H1 (cell line): ENCODE measurements around the gene ARHGEF1. TPM values are rescaled to one million over a fixed set of nuclear protein-coding genes. Genes with fewer than 3 reads are reported as not detected.

Source experiments
- BACH1 ChIP-seq: IDR thresholded peaks from 2 replicates; pipeline ENCODE4 v1.6.1; 2012; ENCODE audit warnings: low read length, improper control_type of control experiment
- CHD2 ChIP-seq: IDR thresholded peaks from 2 replicates; pipeline ENCODE4 v1.6.1; 2012; ENCODE audit warnings: low read length, improper control_type of control experiment
- FOSL1 ChIP-seq: IDR thresholded peaks from 2 replicates; pipeline ENCODE4 v1.6.1; 2011; ENCODE audit warnings: mild to moderate bottlenecking, low read depth, low read length, moderate library complexity; ENCODE audit not compliant: insufficient read depth
- KDM1A ChIP-seq: fragments of 200-600, 300-600 bp; sonication (generic); IDR thresholded peaks from 2 replicates; pipeline ENCODE4 v1.7.1; 2016; ENCODE audit warnings: mild to moderate bottlenecking, low read length, borderline replicate concordance
- MAFK ChIP-seq: IDR thresholded peaks from 2 replicates; pipeline ENCODE4 v1.6.1; 2012; ENCODE audit warnings: low read depth, mild to moderate bottlenecking, improper control_type of control experiment, low read length
- SIRT6 ChIP-seq: IDR thresholded peaks from one replicate; pipeline ENCODE4 v1.7.1; 2012; ENCODE audit warnings: low read length, inconsistent platforms
- TAF1 ChIP-seq: IDR thresholded peaks from 2 replicates; pipeline ENCODE4 v1.6.1; 2011; ENCODE audit warnings: mild to moderate bottlenecking, low read depth, low read length
- TAF7 ChIP-seq: optimal IDR thresholded peaks from 2 replicates; pipeline ENCODE3; 2011; ENCODE audit warnings: low read depth, mild to moderate bottlenecking, inconsistent platforms, low read length, moderate library complexity, borderline replicate concordance
- TBP ChIP-seq: IDR thresholded peaks from 2 replicates; pipeline ENCODE4 v1.6.1; 2011; ENCODE audit warnings: low read depth, low read length, improper control_type of control experiment
- TEAD4 ChIP-seq: IDR thresholded peaks from 2 replicates; pipeline ENCODE4 v1.6.1; 2012; ENCODE audit warnings: low read depth, low read length, inconsistent platforms, mixed read lengths
- polyA plus RNA-seq, 7 experiments: library from polyadenylated mRNA; depleted of rRNA in 3 of 7; stranded (reverse) in 5 of 7; unstranded in 2 of 7; fragments of >200 nt in 5 of 7; fragments of 200-250 nt in 2 of 7; gene quantifications; 1 replicate in 5 of 7; 2 replicates in 1 of 7; 4 replicates in 1 of 7; pipeline versions ENCODE4 v1.2.1 to v1.2.3, GENCODE V29; 2011 to 2013; ENCODE audit warnings: missing spikeins in 2 of 7, mixed read lengths in 2 of 7
- total RNA-seq: library from RNA; stranded (reverse); fragmentation: NEBNext Ultra II Directional; extraction: Animal tissue kit (Norgen Biotek cat#: 25700); gene quantifications from 2 replicates; pipeline ENCODE4 v1.2.1, GENCODE V29; 2021
- TF ChIP-seq, protein P1 (sequence below): IDR thresholded peaks from 2 replicates; pipeline ENCODE4 v1.6.1; 2011; ENCODE audit warnings: low read length, improper control_type of control experiment

Gene ARHGEF1
- total and polyA plus RNA-seq, 2 of the 8 experiments (the other 6 are each of a cell fraction or from before 2014, with no cell fraction given), result 23.0 to 49.0 TPM

- TF ChIP-seq MAFK (no peak), TAF7 (no peak), TBP (no peak), TEAD4 (no peak), TAF1 (peak; percentile 60; the same call in 1 of the 2 replicates), KDM1A (no peak), FOSL1 (no peak), SIRT6 (no peak), CHD2 (no peak), BACH1 (no peak)
- TF ChIP-seq, protein P1, sequence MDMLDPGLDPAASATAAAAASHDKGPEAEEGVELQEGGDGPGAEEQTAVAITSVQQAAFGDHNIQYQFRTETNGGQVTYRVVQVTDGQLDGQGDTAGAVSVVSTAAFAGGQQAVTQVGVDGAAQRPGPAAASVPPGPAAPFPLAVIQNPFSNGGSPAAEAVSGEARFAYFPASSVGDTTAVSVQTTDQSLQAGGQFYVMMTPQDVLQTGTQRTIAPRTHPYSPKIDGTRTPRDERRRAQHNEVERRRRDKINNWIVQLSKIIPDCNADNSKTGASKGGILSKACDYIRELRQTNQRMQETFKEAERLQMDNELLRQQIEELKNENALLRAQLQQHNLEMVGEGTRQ, result no peak
Observed at GRCh38 chr19:41859213-41859617, 23.8 kb upstream of the ARHGEF1 start (continued).
